GM12878 (cell line): ENCODE results near the gene KRTAP10-8. TPM values are rescaled to one million over a fixed set of nuclear protein-coding genes. Genes with fewer than 3 reads are reported as not detected.

Source experiments
- KDM1A ChIP-seq: fragments of 200-600 bp; sonication (generic); IDR thresholded peaks from 2 replicates; pipeline ENCODE4 v1.6.1; 2016; ENCODE audit warnings: borderline replicate concordance
- SMAD1 ChIP-seq: fragments of 450-650 bp; IDR thresholded peaks from 2 replicates; pipeline ENCODE4 v1.6.1; 2018; ENCODE audit warnings: mild to moderate bottlenecking, low read depth; ENCODE audit not compliant: partially characterized antibody
- SREBF1 ChIP-seq: IDR thresholded peaks from 2 replicates; pipeline ENCODE4 v1.6.1; 2012; ENCODE audit warnings: mild to moderate bottlenecking, low read length
- polyA plus RNA-seq, 11 experiments: library from polyadenylated mRNA; depleted of rRNA in 4 of 11; unstranded in 6 of 11; stranded (reverse) in 5 of 11; fragments of >200 nt; fragmentation: Nextera tagmentation in 4 of 11; fragmentation: Illumina TruSeq in 1 of 11; extraction: Ambion mirVana in 4 of 11; extraction: Trizol in 1 of 11; gene quantifications; 1 replicate in 1 of 11; 2 replicates in 10 of 11; pipeline versions ENCODE4 v1.2.1 to v1.2.3, GENCODE V29; 2011 to 2016; ENCODE audit warnings: inconsistent platforms in 2 of 11, missing spikeins in 2 of 11, low read depth in 1 of 11
- total RNA-seq, 4 experiments: library from RNA; depleted of rRNA in 3 of 4; stranded (reverse); fragments of >200 nt in 3 of 4; fragmentation: Illumina TruSeq in 1 of 4; extraction: Trizol in 1 of 4; gene quantifications; 2 replicates each; pipeline versions ENCODE4 v1.2.1 to v1.2.3, GENCODE V29; 2013 to 2021
- TF ChIP-seq, protein P1 (sequence below): IDR thresholded peaks from 2 replicates; pipeline ENCODE4 v1.6.1; 2011; ENCODE audit warnings: low read depth, mild to moderate bottlenecking, low read length, moderate library complexity, borderline replicate concordance; ENCODE audit errors: extremely low read depth
- TF ChIP-seq, protein P2 (sequence below): fragments of 450-650 bp; IDR thresholded peaks from 2 replicates; pipeline ENCODE4 v1.6.1; 2016; ENCODE audit warnings: mild to moderate bottlenecking
- TF ChIP-seq, protein P3 (sequence below): IDR thresholded peaks from 2 replicates; pipeline ENCODE4 v1.6.1; 2012; ENCODE audit warnings: low read depth, low read length, improper control_type of control experiment
- TF ChIP-seq, protein P4 (sequence below), 3 experiments: IDR thresholded peaks in 2 of 3; conservative IDR thresholded peaks in 1 of 3; 2 replicates each; pipeline ENCODE4 v1.5.1; 2011; ENCODE audit warnings: low read depth in 3 of 3, low read length in 3 of 3, mild to moderate bottlenecking in 3 of 3, control low read depth in 2 of 3, moderate library complexity in 2 of 3, inconsistent platforms in 1 of 3, mixed read lengths in 1 of 3; ENCODE audit not compliant: control insufficient read depth in 2 of 3, insufficient read depth in 1 of 3; ENCODE audit errors: extremely low read depth in 1 of 3

Gene KRTAP10-8
- total and polyA plus RNA-seq, 10 of the 15 experiments (the other 5 are each of a cell fraction or from before 2014, with no cell fraction given) = not detected

DNA sequence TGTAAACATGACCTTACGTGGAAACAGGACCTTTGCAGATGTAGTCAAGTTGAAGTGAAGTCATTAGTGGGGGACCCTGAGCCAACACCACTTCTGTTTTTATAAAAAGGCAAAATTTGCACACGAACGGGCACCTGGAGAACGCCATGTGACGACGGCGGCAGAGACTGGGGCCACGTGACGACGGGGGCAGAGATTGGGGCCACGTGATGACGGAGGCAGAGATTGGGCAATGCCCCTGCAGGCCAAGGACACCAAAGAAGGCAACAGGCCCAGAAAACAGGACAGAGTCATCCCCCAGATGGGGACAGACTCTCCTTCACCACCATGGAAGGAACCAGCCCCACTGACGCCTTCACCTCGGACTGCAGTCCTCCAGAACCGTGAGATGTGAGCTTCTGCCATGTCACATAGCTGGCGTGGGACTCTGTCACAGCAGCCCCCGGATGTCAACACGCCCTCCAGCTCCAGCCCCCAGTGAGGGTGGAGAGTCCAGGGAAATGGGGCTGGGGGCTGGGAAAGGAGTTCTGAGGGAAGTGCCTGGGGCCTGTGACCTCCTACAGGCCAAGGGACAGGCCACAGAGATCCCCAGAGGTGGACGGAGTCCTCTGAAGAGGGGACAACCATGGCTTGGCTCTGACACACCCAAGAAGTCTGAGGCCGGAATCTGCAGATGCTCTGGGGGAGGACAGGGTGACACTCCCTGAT is 38.5 kb downstream of the KRTAP10-8 start (continued):
- TF ChIP-seq, protein P1, sequence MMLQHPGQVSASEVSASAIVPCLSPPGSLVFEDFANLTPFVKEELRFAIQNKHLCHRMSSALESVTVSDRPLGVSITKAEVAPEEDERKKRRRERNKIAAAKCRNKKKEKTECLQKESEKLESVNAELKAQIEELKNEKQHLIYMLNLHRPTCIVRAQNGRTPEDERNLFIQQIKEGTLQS = no peak
- TF ChIP-seq, protein P2, sequence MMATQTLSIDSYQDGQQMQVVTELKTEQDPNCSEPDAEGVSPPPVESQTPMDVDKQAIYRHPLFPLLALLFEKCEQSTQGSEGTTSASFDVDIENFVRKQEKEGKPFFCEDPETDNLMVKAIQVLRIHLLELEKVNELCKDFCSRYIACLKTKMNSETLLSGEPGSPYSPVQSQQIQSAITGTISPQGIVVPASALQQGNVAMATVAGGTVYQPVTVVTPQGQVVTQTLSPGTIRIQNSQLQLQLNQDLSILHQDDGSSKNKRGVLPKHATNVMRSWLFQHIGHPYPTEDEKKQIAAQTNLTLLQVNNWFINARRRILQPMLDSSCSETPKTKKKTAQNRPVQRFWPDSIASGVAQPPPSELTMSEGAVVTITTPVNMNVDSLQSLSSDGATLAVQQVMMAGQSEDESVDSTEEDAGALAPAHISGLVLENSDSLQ = no peak
- TF ChIP-seq SREBF1 (no peak), SMAD1 (no peak), KDM1A (no peak)
- TF ChIP-seq, protein P3, sequence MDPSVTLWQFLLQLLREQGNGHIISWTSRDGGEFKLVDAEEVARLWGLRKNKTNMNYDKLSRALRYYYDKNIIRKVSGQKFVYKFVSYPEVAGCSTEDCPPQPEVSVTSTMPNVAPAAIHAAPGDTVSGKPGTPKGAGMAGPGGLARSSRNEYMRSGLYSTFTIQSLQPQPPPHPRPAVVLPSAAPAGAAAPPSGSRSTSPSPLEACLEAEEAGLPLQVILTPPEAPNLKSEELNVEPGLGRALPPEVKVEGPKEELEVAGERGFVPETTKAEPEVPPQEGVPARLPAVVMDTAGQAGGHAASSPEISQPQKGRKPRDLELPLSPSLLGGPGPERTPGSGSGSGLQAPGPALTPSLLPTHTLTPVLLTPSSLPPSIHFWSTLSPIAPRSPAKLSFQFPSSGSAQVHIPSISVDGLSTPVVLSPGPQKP = no peak
- TF ChIP-seq, protein P4, sequence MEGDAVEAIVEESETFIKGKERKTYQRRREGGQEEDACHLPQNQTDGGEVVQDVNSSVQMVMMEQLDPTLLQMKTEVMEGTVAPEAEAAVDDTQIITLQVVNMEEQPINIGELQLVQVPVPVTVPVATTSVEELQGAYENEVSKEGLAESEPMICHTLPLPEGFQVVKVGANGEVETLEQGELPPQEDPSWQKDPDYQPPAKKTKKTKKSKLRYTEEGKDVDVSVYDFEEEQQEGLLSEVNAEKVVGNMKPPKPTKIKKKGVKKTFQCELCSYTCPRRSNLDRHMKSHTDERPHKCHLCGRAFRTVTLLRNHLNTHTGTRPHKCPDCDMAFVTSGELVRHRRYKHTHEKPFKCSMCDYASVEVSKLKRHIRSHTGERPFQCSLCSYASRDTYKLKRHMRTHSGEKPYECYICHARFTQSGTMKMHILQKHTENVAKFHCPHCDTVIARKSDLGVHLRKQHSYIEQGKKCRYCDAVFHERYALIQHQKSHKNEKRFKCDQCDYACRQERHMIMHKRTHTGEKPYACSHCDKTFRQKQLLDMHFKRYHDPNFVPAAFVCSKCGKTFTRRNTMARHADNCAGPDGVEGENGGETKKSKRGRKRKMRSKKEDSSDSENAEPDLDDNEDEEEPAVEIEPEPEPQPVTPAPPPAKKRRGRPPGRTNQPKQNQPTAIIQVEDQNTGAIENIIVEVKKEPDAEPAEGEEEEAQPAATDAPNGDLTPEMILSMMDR (IDR thresholded peaks at IDR 0.05 in 2 of 3, conservative IDR thresholded peaks at IDR 0.05 in 1 of 3; ENCODE audit: control insufficient read depth in 2 of 3, extremely low read depth in 1 of 3, insufficient read depth in 1 of 3, low read depth in 3 of 3, low read length in 3 of 3) = no peak
- TF ChIP-seq, all 136 proteins: peak for 0
